Measurements from ENCODE around the gene UNCX. TPM values are rescaled to one million over a fixed set of nuclear protein-coding genes. Genes with fewer than 3 reads are reported as not detected.
"Not testable (repeated sequence)": the region's sequence is repeated elsewhere in the genome, so short reads cannot be mapped to it uniquely, and the experiment has no call there.

The UNCX gene
- total RNA-seq, 2 donors from 2014 or later, result not detected

DNA sequence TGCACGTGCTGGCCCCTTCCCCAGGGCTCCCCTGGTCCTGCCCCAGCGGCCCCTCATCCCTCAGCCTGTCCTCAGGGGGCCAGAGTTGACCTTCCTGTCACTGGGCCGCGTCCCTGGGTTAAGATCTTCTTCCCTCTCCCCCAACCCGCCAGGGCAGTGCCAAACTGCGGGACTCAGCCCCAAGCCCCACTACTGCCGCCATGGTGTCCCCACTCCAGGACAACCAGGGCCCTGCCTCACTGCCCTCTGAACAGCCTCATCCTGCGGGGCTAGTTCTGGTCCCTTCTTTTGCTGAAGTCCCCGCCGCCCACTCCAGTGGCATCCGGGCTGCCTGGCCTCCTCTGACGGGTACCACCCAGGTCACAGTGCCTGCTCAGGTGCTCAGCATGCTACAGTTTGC is 37.5 kb downstream of the UNCX start:
- DNase-seq, result no peak
- peaks cover 8% of the 10 kb centered on the region for H3K27me3 ChIP-seq
- H3K27ac ChIP-seq, result no peak overlapping the region

DNA sequence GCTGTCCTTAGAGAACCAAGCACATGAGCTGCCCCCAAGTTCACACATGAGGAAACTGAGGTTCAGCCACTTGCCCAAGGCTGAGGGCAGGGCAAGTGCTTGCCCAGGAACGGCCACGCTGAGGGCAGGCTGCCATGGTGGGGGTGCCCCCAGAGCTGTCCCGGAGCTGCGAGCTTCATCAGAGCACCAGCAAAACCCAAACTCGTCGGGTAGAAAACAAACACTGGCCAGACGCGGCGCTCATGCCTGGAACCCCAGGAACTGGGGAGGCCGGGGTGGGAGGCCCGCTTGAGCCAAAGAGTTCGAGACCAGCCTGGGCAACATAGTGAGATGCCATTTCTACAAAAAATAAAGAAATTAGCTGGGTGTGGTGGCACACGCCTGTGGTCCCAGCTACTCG is 38.4 kb downstream of the UNCX start:
- Histone ChIP-seq H3K9me3 (no peaks in the 10 kb centered on the region), H3K27me3 (peaks cover 8% of the 10 kb centered on the region), H3K27ac (no peak overlapping the region), H3K4me3 (no peak overlapping the region), H3K36me3 (no peaks in the 10 kb centered on the region), H3K4me1 (no peaks in the 10 kb centered on the region), H3K9ac (ENCODE audit: low read depth in 2 of 2, low read length in 2 of 2) (no peak overlapping the region)
- TF ChIP-seq, protein P1, sequence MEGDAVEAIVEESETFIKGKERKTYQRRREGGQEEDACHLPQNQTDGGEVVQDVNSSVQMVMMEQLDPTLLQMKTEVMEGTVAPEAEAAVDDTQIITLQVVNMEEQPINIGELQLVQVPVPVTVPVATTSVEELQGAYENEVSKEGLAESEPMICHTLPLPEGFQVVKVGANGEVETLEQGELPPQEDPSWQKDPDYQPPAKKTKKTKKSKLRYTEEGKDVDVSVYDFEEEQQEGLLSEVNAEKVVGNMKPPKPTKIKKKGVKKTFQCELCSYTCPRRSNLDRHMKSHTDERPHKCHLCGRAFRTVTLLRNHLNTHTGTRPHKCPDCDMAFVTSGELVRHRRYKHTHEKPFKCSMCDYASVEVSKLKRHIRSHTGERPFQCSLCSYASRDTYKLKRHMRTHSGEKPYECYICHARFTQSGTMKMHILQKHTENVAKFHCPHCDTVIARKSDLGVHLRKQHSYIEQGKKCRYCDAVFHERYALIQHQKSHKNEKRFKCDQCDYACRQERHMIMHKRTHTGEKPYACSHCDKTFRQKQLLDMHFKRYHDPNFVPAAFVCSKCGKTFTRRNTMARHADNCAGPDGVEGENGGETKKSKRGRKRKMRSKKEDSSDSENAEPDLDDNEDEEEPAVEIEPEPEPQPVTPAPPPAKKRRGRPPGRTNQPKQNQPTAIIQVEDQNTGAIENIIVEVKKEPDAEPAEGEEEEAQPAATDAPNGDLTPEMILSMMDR (IDR thresholded peaks at IDR 0.05), result no peak
- intact Hi-C loops (cut with DNase I), result no loop called here
- no peak for DNase-seq

More for the DNA sequence above, 37.5 kb downstream of the UNCX start:
- H3K4me1 ChIP-seq, result no peaks in the 10 kb centered on the region
- H3K9ac ChIP-seq (ENCODE audit: low read depth in 2 of 2, low read length in 2 of 2), result no peak overlapping the region
- intact Hi-C loops (cut with DNase I), result no loop called here
- no peaks in the 10 kb centered on the region for H3K9me3 ChIP-seq
- no peaks in the 10 kb centered on the region for H3K36me3 ChIP-seq
- H3K4me3 ChIP-seq, result no peak overlapping the region
- TF ChIP-seq, protein P1 (IDR thresholded peaks at IDR 0.05), result no peak

DNA sequence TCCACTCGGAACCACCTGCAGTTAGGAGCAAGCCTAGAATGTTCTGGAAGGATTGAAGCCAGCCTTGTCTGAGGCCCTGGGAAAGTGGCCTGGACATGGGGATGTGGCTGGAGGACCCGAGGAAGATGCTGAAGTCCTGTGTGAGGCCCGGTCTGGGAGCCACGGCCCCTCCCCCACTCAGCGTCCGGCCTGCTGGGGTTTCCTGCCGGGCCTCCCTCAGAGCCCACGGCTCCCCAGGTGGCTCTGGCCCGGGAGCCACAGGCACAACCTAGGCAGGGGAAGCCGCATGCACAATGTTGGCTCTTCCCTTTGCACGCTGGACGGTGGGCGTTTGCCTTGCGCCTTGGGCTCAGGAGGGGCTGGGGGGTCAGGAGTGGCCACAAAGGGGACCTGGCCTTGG is 39.0 kb downstream of the UNCX start:
- H3K27ac ChIP-seq, result no peak overlapping the region
- H3K9ac ChIP-seq (ENCODE audit: low read depth in 2 of 2, low read length in 2 of 2), result no peak overlapping the region
- no peaks in the 10 kb centered on the region for H3K4me1 ChIP-seq
- peaks cover 8% of the 10 kb centered on the region for H3K27me3 ChIP-seq
- H3K36me3 ChIP-seq, result no peaks in the 10 kb centered on the region
- DNase-seq, result no peak
- intact Hi-C loops (cut with DNase I), result no loop called here
- no peaks in the 10 kb centered on the region for H3K9me3 ChIP-seq
- H3K4me3 ChIP-seq, result no peak overlapping the region
- TF ChIP-seq, protein P1 (IDR thresholded peaks at IDR 0.05), result no peak

DNA sequence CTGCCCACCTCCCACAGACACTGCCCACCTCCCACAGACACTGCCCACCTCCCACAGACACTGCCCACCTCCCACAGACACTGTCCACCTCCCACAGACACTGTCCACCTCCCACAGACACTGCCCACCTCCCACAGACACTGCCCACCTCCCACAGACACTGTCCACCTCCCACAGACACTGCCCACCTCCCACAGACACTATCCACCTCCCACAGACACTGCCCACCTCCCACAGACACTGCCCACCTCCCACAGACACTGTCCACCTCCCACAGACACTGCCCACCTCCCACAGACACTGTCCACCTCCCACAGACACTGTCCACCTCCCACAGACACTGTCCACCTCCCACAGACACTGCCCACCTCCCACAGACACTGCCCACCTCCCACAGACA is 39.5 kb downstream of the UNCX start:
- H3K4me1 ChIP-seq; H3K4me3 ChIP-seq; H3K36me3 ChIP-seq; H3K9me3 ChIP-seq; DNase-seq; intact Hi-C loops (cut with DNase I); H3K9ac ChIP-seq (ENCODE audit: low read depth in 2 of 2, low read length in 2 of 2); H3K27ac ChIP-seq; H3K27me3 ChIP-seq: not testable (repeated sequence)

DNA sequence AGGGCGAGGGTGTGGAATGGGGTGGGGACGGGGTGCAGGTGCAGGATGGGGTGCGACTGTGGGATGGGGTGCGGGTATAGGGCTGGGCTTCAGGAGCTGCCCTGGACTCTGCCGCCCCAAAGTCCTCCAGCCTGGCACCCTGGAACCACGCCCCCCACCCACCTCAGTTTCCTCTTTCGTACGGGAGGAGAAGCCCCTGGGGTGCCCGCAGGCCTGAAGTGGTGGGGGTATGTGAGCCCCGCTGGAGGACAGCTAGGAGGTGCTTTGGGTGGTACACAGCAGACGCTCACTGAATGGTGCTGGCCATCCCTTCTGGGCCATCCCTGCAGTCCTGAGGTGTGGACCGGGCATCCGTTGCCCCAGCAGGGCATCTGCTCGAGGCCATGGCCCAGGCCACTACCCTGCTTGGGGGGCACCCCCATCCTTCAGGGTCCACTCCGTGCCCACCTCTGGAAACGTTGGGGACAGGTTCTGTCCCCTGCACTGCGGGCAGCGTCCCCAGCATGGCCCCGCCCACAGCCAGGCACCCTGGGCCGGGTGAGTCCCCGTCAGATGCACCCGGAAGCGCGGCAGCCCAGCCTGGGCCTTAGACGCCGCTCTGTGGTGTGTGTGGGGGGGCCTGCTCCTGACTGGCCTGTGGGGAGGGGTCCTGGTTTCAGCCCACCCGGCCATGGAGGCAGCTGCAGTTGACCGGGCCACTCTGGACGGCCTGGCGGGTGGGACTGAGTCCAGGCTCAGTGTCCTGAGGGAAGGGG is 41.6 kb downstream of the UNCX start:
- TF ChIP-seq, protein P1 (IDR thresholded peaks at IDR 0.05), result no peak
- Histone ChIP-seq H3K9ac (ENCODE audit: low read depth in 2 of 2, low read length in 2 of 2) (no peak overlapping the region), H3K4me1 (no peaks in the 10 kb centered on the region), H3K9me3 (no peaks in the 10 kb centered on the region), H3K4me3 (no peak overlapping the region), H3K27ac (no peak overlapping the region), H3K36me3 (no peaks in the 10 kb centered on the region), H3K27me3 (peaks cover 2% of the 10 kb centered on the region)
- intact Hi-C loops (cut with DNase I), result no loop called here
- DNase-seq, result no peak

DNA sequence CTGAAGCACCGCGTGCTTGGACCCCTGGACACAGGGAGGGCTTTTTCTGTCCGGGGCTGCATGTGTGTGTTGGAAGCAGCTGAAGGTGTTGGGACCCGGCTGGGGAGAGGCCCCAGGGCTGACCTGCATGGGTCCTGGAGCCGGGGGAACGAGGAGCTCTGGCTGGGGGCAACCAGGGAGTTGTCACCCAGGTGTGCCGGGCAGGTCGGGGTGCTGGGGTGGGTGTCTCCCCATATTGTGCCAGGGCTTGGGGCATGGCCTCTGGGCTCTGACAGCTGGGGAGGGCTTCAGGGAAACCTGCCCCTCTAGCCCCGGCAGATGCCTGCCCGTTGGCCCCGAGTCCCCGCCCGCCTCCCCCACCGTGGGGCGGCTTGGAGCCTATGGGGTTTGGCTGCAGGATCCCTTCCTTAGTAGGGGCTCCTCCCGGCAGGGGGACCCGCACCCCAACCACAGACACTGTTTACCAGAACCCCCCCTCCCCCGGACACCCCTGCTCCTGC is 42.3 kb downstream of the UNCX start:
- TF ChIP-seq, protein P1 (IDR thresholded peaks at IDR 0.05), result no peak
- H3K9ac ChIP-seq (ENCODE audit: low read depth in 2 of 2, low read length in 2 of 2), result no peak overlapping the region
- DNase-seq, result no peak
- no peaks in the 10 kb centered on the region for H3K27me3 ChIP-seq
- no peak overlapping the region for H3K27ac ChIP-seq
- H3K4me3 ChIP-seq, result no peak overlapping the region
- intact Hi-C loops (cut with DNase I), result no loop called here
- no peaks in the 10 kb centered on the region for H3K9me3 ChIP-seq
- no peaks in the 10 kb centered on the region for H3K36me3 ChIP-seq
- no peaks in the 10 kb centered on the region for H3K4me1 ChIP-seq
